NB4 (cell line): Measurements from ENCODE around the gene NAA10.

Source experiments
- MYC ChIP-seq: IDR thresholded peaks from 2 replicates; pipeline ENCODE4 v1.6.1; 2011; ENCODE audit warnings: low read depth, low read length
- POLR2A ChIP-seq: IDR thresholded peaks from 2 replicates; pipeline ENCODE4 v1.6.1; 2011; ENCODE audit warnings: mild to moderate bottlenecking; ENCODE audit not compliant: insufficient read length; ENCODE audit errors: extremely low read depth
- TF ChIP-seq, protein P1 (sequence below): IDR thresholded peaks from one replicate; pipeline ENCODE4 v1.5.1; 2012; ENCODE audit warnings: low read depth, low read length

DNA sequence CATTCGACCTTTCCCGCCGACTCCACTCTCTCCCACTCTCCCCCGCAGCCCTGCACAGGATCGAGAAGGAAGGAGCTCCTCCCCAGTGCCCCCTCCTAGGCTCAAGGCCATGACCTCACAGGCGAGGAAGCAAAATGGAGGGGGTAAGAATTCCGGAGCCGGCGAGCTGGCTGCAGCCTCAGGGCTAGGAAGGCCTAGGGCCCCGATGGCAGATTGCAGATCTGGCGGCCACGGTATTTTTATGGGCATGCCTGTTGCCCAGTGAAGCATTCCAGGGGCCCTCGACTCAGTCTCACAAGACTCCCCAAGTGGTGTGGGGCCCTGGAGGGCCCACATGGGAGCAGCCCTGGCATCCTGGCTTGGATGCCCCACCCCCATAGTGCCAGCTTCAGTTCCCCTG, 47.9 kb downstream of the NAA10 start:
- TF ChIP-seq, protein P1, sequence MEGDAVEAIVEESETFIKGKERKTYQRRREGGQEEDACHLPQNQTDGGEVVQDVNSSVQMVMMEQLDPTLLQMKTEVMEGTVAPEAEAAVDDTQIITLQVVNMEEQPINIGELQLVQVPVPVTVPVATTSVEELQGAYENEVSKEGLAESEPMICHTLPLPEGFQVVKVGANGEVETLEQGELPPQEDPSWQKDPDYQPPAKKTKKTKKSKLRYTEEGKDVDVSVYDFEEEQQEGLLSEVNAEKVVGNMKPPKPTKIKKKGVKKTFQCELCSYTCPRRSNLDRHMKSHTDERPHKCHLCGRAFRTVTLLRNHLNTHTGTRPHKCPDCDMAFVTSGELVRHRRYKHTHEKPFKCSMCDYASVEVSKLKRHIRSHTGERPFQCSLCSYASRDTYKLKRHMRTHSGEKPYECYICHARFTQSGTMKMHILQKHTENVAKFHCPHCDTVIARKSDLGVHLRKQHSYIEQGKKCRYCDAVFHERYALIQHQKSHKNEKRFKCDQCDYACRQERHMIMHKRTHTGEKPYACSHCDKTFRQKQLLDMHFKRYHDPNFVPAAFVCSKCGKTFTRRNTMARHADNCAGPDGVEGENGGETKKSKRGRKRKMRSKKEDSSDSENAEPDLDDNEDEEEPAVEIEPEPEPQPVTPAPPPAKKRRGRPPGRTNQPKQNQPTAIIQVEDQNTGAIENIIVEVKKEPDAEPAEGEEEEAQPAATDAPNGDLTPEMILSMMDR, result no peak
- TF ChIP-seq POLR2A (no peak), MYC (no peak)
